OCI-LY7 (cell line): ENCODE measurements around the gene KIF6. TPM values are rescaled to one million over a fixed set of nuclear protein-coding genes. Genes with fewer than 3 reads are reported as not detected.

Experiments used
- BruUV-seq: library from RNA; stranded (reverse); fragments of 400-500 nt; replicated peaks from 2 replicates; lab custom pipeline; 2021; lab: Mats Ljungman, UMichigan
- CTCF ChIA-PET: fragments of 300-600 bp; sonication (Branson Sonifier 250); formaldehyde crosslinking; loops from one replicate; lab custom pipeline; 2022; ENCODE audit warnings: antibody characterized with exemption; ENCODE audit not compliant: unreplicated experiment; lab: Charles Lee
- POLR2A ChIA-PET: fragments of 300-600 bp; sonication (Branson Sonifier 250); formaldehyde crosslinking; loops from one replicate; lab custom pipeline; 2022; ENCODE audit warnings: antibody characterized with exemption; lab: Charles Lee
- DNase-seq: peaks from one replicate; pipeline ENCODE4 v3.0.0-alpha.2; 2015; ENCODE audit warnings: low spot score
- H2AFZ ChIP-seq: fragments of 200-600 bp; sonication (generic), shearing (Covaris generic); 2 replicates; pipeline ENCODE4 v1.6.1; 2014; ENCODE audit warnings: mild to moderate bottlenecking, antibody characterized with exemption, low read length, moderate library complexity
- H3K27ac ChIP-seq: fragments of 200-600 bp; sonication (generic); 2 replicates; pipeline ENCODE4 v1.5.1; 2014; ENCODE audit warnings: mixed run types, low read depth, mild to moderate bottlenecking, moderate library complexity, low read length, inconsistent platforms; ENCODE audit not compliant: poor library complexity, severe bottlenecking
- H3K36me3 ChIP-seq: fragments of 200-600 bp; sonication (generic); 2 replicates; pipeline ENCODE4 v1.6.1; 2014; ENCODE audit warnings: mild to moderate bottlenecking, antibody characterized with exemption, low read length, moderate library complexity, mixed read lengths; ENCODE audit not compliant: insufficient read depth
- H3K4me1 ChIP-seq: fragments of 200-600 bp; sonication (generic); 2 replicates; pipeline ENCODE4 v1.5.1; 2014; ENCODE audit warnings: mild to moderate bottlenecking, low read length; ENCODE audit not compliant: insufficient read depth, poor library complexity, severe bottlenecking
- H3K4me2 ChIP-seq: fragments of 200-600 bp; sonication (generic); 2 replicates; pipeline ENCODE4 v1.6.1; 2014; ENCODE audit warnings: mild to moderate bottlenecking, low read length
- H3K4me3 ChIP-seq: fragments of 200-600 bp; sonication (generic); 2 replicates; pipeline ENCODE4 v1.5.1; 2014; ENCODE audit warnings: mild to moderate bottlenecking, low read depth, low read length; ENCODE audit not compliant: poor library complexity, severe bottlenecking
- H3K79me2 ChIP-seq: fragments of 200-600 bp; sonication (generic); 2 replicates; pipeline ENCODE4 v1.6.1; 2016; ENCODE audit warnings: low read depth, mild to moderate bottlenecking, low read length, moderate library complexity, mixed read lengths; ENCODE audit not compliant: insufficient read depth
- H3K9me2 ChIP-seq: fragments of 200-600 bp; sonication (generic); 2 replicates; pipeline ENCODE4 v1.6.1; 2016; ENCODE audit warnings: mild to moderate bottlenecking, low read length, mixed read lengths; ENCODE audit not compliant: insufficient read depth
- H3K9me3 ChIP-seq: fragments of 200-600 bp; sonication (generic); 2 replicates; pipeline ENCODE4 v1.6.1; 2014; ENCODE audit warnings: mild to moderate bottlenecking, mixed run types, low read length, mixed read lengths
- H4K20me1 ChIP-seq: fragments of 200-600 bp; sonication (generic); 2 replicates; pipeline ENCODE4 v1.6.1; 2014; ENCODE audit warnings: mild to moderate bottlenecking, antibody characterized with exemption, low read length, moderate library complexity, mixed read lengths; ENCODE audit not compliant: insufficient read depth
- CTCF ChIP-seq: fragments of 200-600 bp; sonication (generic); conservative IDR thresholded peaks from 2 replicates; pipeline ENCODE4 v1.5.1; 2014; ENCODE audit warnings: mild to moderate bottlenecking, antibody characterized with exemption, low read length, moderate library complexity, mixed read lengths
- EZH2phosphoT487 ChIP-seq: fragments of 200-600 bp; sonication (generic); IDR thresholded peaks from 2 replicates; pipeline ENCODE4 v1.6.1; 2018; ENCODE audit warnings: low read depth, borderline replicate concordance, mild to moderate bottlenecking, mixed run types, antibody characterized with exemption, low read length, moderate library complexity, mixed read lengths
- intact Hi-C: fragments of 100-400 bp; cut with micrococcal nuclease; formaldehyde crosslinking; loops from one replicate; pipeline ENCODE4 v1.10.0; 2022; ENCODE audit not compliant: unreplicated experiment
- total RNA-seq, 2 experiments: library from RNA; depleted of rRNA in 1 of 2; stranded (reverse); fragments of >200 nt in 1 of 2; shearing (Covaris generic) in 1 of 2; gene quantifications; 2 replicates each; pipeline ENCODE4 v1.2.3, GENCODE V29; 2014 to 2022

Gene KIF6
- total RNA-seq, 2 experiments from 2014 or later: not detected

DNA sequence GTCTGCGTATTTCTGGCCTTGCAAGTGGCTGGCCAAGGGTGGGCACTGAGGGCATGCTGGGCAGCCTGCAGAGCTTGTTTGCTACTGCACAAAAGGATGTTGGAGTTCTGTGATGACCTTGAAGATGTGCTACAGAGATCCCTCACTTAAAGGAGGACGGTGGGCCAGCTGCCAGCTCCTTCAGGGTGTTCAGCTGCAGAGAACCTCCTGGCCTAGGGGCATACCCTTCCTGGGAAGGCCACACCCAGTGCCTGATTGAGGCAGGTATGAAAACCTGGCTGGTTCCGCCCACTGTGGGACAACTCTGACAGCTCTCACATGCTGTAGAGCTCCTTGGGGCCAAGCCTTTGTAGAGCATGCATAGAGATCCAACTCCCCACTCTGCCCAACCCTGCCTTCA, 408.0 kb downstream of the KIF6 start:
- ChIA-PET CTCF (no interaction called here), POLR2A (no interaction called here)

DNA sequence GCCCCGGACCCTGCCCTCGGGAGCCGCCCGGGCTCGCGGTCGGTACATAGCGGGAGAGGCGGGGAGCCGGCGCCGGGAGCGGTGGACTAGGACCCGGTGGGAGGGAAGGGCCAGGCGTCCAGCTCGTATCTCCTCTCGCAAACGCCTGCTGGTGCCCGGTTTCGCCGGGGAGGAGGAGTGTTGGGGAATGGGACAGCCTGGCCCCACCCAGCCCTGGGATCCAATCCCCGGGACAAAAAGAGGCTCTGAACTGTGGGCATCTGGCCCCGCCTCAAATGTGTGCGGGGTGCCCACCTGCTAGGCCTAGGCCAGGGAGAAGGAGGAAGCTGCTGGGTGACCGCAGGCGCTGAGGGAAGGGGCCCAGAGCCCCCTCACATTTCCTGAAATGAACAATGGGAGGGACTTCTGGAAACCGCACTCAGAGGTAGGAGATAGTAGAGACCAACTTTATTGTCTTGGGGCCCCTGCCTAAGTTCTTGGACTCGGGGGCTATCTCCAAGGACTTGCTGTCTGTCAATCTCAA, 410.9 kb downstream of the KIF6 start, which contains the start of gene KCNK17:
KCNK17 (minus strand) TSS at position 147 of the 523 bp plus-strand sequence; CDS start at position 48, 99 bp downstream.
- POLR2A ChIA-PET: no interaction called here
- Histone ChIP-seq H3K9me3 (no peaks in the 10 kb centered on the region), H3K4me1 (no peaks in the 10 kb centered on the region), H4K20me1 (no peaks in the 10 kb centered on the region), H3K79me2 (no peaks in the 10 kb centered on the region), H3K27ac (no peak within 1 kb of the TSS), H3K4me2 (no peak within 1 kb of the TSS), H2AFZ (no peak within 1 kb of the TSS), H3K36me3 (no peaks in the 10 kb centered on the region), H3K4me3 (no peak within 1 kb of the TSS), H3K9me2 (no peaks in the 10 kb centered on the region)
- no TSS peak for BruUV-seq
- intact Hi-C loops: loop anchor here (10.0 kb wide), 1 partner anchor 320 kb away; no protein-coding TSS in a partner anchor
- DNase-seq: no peak
- no peak for TF ChIP-seq EZH2phosphoT487
- CTCF ChIA-PET: no interaction called here

More for the DNA sequence above, 408.0 kb downstream of the KIF6 start:
- H3K9me3 ChIP-seq: no peaks in the 10 kb centered on the region
- no peak overlapping the region for H2AFZ ChIP-seq
- H3K79me2 ChIP-seq: no peaks in the 10 kb centered on the region
- no peak for DNase-seq
- H3K4me1 ChIP-seq: no peaks in the 10 kb centered on the region
- H3K36me3 ChIP-seq: no peaks in the 10 kb centered on the region
- H3K4me3 ChIP-seq: no peak overlapping the region
- BruUV-seq: no TSS peak
- no peaks in the 10 kb centered on the region for H4K20me1 ChIP-seq
- intact Hi-C loops: loop anchor here (10.0 kb wide), 1 partner anchor 322 kb away; no protein-coding TSS in a partner anchor
- no peaks in the 10 kb centered on the region for H3K9me2 ChIP-seq
- H3K27ac ChIP-seq: no peak overlapping the region
- no peak overlapping the region for H3K4me2 ChIP-seq
- no peak for TF ChIP-seq EZH2phosphoT487
- no peak for TF ChIP-seq CTCF

GRCh38 chr6:39313526-39314272, 411.5 kb downstream of the KIF6 start:
- no peaks in the 10 kb centered on the region for H4K20me1 ChIP-seq
- no peaks in the 10 kb centered on the region for H3K36me3 ChIP-seq
- no peaks in the 10 kb centered on the region for H3K79me2 ChIP-seq
- H3K4me3 ChIP-seq: no peak overlapping the region
- no peaks in the 10 kb centered on the region for H3K9me2 ChIP-seq
- no peak overlapping the region for H2AFZ ChIP-seq
- H3K4me1 ChIP-seq: no peaks in the 10 kb centered on the region
- intact Hi-C loops: loop anchor here (10.0 kb wide), 1 partner anchor 319 kb away; no protein-coding TSS in a partner anchor
- BruUV-seq: no TSS peak
- no peaks in the 10 kb centered on the region for H3K9me3 ChIP-seq
- POLR2A ChIA-PET: no interaction called here
- CTCF ChIA-PET: no interaction called here
- no peak for DNase-seq
- no peak overlapping the region for H3K27ac ChIP-seq
- TF ChIP-seq CTCF: no peak
- TF ChIP-seq EZH2phosphoT487: no peak
- no peak overlapping the region for H3K4me2 ChIP-seq
